GM18498 (cell line): ENCODE results near the gene NOL3.

Experiments
- ATAC-seq: cut with Tn5 transposase; IDR thresholded peaks from one replicate; pipeline ENCODE4 v1.9.1; 2021; ENCODE audit warnings: mild to moderate bottlenecking, moderate library complexity; ENCODE audit not compliant: unreplicated experiment

NOL3 gene

DNA sequence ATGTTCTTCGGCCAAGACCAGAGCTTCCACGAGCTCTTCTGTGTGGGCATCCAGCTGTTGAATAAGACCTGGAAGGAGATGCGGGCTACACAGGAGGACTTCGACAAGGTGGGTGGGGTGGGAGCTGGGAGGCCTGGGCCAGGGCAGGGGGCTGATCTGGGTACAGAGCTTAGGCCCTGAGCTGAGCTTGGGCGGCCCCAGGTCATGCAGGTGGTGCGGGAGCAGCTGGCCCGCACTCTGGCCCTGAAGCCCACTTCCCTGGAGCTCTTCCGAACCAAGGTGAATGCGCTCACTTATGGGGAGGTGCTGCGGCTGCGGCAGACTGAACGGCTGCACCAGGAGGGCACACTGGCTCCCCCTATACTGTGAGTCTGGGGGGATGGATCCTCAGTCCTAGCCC lies 32.1 kb downstream of the NOL3 start:
- no peak for ATAC-seq

DNA sequence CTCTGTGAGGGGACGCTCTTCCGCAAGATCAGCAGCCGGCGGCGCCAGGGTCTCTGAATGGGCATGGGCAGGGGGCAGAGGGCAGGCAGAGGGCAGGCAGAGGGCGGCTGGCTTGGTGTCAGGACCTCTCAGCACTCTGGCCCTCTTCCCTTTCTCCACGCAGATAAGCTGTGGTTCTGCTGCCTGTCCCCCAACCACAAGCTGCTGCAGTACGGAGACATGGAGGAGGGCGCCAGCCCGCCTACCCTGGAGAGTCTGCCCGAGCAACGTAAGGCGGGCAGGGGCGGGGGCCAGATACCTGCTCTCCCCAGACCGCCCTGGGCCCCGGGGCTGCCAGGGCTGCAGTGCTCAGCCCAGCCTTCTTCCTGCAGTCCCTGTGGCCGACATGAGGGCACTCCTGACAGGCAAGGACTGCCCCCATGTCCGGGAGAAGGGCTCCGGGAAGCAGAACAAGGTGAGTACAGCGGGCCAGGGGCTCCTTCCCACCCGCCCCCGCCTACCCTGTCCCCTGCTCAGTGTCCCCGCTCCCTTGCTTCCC lies 32.7 kb downstream of the NOL3 start:
- ATAC-seq = no peak

DNA sequence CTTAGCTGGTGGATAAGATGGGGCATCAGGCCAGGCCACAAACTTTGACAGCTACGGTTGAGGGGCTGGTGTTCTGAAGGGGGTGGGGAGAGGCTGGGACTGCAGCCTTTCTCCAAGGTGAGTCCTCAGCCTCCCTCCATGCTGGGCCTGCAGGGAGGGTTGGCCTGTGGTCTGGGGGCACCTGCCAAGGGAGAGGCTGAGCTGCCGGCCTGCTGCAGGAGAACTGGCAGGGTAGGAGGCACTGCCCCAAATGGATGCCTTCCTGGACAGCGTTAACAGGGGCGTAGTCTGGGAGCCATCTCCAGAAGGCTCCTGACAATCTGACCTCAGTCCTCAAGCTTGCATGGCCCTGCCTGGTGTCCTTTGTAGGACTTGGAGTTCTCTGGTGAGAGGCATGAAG lies 33.7 kb downstream of the NOL3 start:
- no peak for ATAC-seq

DNA sequence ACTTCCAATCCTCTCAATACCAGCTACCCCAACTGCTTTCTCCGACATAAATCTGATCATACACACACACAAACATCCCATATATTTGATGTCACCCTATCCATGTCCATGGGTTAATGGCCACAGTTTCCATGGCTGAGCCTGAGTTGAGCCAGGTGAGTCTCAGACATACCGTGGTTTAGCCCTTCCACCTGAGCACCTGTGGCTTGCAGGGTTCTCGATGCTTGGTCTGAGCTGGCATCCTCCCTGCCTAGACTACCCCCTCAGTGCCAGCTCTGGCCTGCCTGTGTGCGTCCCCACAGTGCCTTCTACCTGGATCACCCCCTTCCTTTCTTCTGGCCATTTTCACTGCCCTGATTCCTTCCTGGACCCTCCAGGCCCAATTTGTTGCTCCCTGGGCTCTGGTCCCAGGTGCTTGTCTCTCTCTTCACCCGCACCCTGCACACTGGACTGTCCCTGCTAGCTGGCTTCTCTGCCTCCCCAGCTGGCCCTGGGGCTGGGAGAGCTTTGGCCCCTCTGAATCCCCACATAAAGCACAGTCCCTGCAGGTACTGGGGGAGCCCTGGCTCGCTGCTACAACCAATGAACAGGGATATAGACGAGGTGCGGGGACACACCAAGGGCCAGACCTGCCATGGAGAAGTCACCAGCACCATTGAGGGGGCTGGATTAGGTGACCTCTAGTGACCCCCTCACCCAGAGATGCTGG lies 35.9 kb downstream of the NOL3 start:
- no peak for ATAC-seq

DNA sequence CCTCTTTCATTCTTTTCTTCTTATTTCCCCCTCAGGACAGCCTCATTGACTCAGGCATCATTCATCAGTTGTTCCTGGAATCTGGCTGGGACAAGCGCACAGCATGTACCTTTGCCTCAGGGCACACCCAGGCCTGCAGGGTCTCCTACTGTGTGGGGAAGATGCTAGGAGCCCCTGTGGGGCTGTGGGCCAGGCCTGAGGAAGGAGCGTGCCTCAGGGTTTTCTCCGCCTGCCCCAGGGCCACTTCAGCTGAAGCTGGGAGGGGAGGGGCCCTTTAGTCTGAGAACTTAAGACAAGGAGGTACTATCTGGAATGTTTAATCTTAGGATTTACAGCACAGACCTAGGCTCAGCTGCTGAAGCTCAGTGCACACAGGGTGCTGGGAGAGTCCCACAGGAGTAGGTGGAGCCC lies 36.5 kb downstream of the NOL3 start:
- ATAC-seq = no peak

DNA sequence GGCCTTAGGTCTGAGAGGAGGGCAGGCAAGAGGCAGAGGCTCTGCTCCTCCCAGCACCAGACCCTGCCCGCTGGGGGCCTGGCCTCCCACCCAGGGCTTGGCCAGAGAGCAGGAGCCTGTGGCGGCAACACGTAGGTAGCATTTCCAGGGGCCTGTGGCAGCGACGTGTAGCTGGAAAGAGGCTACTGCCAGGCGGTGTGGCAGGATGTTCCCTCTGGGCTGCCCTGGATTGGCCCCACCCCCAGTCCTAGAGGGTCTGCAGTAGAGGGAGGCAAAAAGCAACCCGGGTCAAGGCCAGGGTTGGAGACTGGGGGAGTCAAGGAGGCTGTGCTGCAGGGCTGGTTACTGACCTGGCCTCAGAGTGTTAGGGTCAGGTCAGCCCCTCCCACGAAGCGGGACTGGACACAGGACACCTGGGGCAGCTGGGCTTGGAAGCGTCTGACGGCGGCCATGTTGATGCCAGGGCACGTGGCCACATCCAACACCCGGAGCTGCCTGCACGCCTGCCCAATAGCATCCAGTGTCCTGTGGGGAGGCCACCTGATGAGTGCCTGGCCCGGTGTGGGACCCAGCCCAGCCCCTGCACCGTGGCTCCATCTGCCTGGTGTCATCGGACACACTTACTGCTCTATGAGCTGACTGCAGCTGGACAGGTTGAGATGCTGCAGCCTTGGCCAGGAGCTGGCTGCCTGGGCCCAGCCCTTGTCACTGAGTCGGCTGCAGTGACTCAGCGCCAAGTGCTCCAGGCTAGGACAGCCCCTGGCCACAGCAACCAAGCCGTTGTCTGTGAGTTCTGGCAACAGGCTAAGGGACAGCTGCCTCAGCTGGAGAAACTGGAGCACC lies 37.1 kb downstream of the NOL3 start:
- no peak for ATAC-seq

DNA sequence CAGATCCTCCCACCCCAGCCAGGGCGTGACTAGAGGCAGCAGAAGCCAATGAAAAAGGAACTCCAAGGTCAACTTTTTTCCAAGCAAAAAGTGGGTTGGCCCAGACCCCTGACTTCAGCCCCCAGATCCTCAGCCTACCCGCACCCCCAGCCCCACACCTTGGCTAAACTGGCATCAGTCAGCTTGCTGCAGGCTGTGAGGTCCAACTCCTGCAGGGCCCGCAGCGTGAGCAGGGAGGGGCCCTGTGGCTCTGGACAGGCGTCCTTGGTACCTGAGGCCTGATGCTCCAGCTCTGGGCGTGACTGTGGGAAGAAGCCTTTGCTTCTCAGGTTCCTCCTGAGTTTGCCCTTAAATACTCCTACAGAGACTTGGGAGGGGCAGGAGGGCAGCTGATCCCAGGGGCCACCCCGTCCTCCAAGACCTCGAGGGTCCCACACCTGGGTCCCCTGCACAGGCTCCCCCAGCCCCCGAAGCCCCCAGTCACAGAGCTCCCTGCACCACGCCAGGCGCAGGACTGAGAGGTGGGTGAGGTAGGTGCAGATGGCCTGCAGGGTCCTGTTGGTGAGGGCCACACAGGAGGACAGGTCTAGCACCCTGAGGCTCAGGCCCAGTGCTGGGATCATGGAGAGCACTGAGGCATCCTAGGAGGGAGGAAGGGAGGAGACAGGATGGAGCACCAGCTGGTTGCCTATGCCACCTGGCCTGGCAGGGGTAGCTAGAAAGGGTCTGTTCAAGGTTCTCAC lies 38.0 kb downstream of the NOL3 start:
- ATAC-seq = no peak

DNA sequence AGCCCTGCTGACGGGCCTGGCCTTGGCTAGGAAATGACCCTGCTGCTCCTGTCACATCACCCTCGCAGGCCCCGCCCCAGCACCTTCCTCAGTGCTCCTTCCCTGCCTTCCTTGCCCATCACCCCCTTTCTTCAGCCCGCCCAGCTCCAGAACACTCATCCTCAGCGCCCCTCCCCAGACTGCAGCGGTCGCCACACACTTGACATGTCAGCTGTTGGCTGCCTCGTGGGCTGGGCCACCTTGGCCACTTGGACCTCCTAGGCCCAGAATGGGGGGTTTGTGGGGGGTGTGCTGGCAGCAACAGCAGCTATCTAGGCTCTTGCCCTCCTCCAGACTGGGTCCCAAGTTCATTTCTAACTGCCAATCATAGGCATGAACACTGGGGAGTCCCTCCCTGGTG lies 39.2 kb downstream of the NOL3 start:
- ATAC-seq = no peak

DNA sequence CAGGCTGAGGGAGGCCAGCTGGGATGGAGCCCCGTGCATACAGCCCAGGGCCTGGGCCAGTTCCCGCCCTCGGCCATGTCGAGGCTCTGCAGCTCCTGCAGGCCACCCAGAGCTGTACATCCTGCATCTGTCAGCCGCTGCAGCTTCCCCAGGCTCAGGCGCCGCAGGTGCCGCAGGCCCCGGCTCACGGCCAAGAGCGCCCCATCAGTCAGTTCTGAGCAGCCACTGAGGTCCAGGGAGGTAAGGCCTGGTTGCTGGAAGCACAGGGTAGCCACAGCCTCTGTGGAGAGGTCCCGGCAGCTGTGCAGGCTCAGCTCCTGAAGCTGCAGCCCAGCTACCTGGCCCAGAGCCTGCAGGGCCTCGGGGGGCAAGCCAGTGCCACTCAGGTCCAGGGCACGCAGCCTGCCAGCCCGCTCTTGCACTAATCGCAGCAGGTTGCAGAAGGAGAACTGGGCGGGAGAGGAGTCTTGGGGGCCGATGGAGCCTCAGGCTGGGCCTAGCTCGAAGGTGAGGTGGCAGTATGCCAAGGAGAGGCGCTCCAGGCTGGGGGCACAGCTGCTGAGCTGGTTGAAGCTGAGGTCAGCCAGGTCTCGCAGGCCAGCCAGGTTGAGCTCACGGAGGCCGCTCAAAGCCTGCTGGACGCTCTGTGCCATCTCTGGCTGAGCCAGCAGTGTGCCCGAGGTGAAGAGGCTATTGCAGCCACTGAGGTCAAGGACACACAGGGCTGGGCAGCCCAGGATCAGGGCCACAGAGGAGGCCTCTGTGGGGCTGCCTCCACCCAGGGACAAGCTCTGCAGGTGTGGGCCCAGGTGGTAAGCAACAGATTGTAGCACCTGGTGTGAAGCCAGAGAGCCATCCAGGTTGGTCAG lies 40.0 kb downstream of the NOL3 start:
- ATAC-seq = no peak

DNA sequence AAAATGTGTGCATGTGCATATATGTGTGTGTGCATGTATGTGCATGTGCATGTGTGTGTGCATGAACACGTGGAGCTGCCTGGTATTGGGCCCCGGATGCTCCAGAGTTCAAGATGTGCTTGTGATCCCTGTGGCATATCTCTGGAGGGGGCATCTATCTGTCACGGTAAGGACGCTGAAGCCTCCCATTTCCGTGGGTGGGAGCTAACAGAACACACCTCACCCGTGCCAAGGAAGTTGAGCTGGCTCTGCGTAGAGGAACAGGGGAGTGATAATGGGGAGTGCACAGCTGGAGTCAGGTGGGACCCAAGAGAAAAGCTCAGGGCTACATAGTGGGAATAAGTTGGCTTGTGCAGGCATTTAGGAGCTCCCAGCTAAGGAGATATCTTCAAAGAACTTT lies 41.3 kb downstream of the NOL3 start:
- no peak for ATAC-seq

DNA sequence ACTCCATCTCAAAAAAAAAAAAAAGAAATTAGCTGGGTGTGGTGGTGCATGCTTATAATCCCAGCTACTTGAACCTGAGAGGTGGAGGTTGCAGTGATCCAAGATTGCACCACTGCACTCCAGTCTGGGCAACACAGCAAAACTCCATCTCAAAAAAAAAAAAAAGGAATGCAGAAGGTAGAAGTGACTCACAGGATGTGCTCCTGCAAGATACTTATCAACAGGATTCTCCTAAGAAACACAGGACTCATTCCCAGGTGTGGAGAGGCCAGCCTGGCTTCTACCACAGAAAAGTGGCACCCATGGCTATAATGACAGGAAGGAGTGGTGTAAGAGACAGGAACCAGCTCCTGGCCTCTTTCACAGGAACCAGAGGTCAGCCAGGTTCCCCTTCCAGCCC lies 42.4 kb downstream of the NOL3 start:
- no peak for ATAC-seq

DNA sequence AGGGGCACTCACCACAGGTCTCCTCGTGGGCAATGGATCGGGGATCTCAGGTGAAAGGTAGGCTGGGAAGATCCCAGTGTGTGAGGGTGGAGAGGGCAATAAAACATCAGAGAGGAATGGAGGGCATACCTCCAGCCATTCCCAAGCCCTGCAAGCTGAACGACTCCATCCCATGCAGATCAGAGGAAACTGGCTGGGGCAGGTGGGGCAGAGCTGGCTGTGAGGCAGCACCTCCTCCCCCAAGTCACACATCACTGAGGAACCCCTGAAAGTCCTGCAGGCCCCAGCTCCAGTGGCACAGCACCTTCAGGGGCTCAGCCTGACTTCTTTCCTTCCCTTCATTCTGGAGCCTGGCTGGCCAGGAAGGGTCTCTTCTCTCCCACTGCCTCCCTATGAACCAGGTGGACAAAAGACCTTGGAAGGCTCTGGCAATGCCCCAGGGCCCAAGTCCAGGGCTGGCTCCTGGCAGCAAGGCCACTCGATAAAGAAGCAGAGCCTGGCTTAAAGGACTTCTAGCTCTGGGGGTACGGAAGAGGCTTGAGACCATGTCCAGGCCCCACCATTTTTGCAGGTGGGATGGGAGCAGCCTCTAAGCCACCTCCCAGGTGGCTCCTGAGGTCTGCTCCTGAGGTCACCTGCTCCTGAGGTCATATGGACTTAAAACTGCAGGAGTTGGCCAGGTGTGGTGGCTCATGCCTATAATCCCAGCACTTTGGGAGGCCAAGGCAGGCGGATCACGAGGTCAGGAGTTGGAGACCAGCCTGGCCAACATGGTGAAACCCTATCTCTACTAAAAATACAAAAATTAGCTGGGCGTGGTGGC lies 43.1 kb downstream of the NOL3 start:
- ATAC-seq = no peak

DNA sequence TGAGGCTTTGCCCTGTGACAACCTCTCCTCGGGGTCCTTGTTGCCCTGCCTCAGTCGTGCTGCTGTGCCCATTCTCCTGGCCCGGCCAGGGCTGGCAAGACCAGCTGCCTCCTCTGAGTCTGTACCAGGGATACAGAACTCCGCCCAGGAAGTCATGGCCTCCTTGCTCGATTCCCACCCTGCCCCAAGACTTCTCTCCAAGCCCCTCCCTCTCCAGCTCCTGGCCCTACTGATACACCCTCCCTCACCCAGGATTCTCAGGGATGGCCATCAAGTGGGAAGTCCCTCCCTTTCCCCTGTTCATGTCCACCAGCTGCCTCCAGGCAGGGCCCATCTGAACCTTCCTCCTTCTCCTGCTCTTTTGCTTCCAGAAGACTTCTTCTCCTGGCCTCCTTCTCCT lies 45.4 kb downstream of the NOL3 start:
- no peak for ATAC-seq

DNA sequence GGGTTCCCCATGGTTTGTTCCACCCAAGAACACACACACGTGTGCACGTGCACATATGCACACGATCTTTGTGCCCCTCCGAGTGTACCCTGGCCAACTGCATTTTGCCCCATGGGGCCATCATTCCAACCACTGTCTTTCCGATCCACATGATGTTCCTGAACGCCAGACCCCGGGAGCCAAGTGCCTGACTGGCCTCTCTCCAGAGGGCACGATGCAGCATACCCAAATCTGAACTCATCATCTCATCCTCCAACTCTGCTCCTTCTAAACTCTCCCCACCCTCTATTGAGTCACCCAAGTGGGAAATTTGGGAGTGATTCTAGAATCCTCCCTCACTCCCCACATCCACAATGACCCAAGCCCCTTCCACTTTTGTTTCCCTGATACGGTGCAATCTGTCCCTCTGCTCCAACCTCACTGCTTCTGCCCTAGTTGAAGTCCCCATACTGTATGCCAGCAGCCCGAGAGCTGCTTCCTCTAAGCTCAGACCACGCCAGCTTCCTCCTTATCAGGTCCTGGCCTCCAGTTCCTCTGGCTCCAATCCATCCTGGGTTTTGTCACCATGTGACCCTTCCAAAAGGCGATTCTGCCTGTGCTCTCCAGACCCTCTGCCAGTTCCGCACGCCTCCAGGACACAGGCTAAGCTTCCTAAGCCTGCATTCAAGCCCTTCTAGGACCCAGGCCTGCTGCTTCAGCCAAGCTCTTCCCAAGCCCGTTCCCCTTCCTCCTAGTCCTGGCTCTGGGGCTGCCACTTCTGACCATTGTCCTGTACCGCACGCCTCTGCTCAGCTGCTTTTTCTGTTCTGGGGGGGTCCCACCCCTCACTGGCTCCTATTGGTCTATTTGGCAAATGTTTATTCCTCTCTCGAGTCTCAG lies 46.5 kb downstream of the NOL3 start:
- ATAC-seq = no peak

DNA sequence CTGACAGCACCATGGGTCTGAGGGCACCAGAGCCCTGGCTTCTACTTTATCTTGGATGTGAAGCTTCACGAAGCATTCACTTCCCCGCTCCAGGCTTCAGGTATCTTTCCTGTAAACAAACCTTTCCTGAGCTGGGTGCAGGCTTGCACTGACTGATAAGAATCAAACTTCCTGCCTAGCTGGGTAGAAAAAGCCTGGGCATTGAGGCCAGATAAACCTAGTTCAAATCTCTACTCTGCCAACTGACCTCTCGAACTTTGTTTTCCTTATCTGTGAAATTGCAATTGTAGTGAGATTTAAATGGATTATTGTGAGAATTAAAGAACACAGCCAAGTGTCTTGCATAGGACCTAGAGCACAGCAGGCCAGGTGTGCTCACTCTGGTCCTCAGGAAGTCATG lies 53.7 kb downstream of the NOL3 start:
- ATAC-seq = no peak
